T-helper 17 cell (primary cell): ENCODE data around the gene CHST11. TPM values are rescaled to one million over a fixed set of nuclear protein-coding genes. Genes with fewer than 3 reads are reported as not detected.
A peak's percentile ranks its signal among the peaks of the same experiment; 100 is the strongest.

Experiments
- ATAC-seq: fragments of 150-1000 bp; cut with Tn5 transposase; 2 replicates; pipeline ENCODE4 v1.10.0; 2021; ENCODE audit warnings: mild to moderate bottlenecking, moderate library complexity
- DNase-seq, 3 donors: peaks; one replicate each; pipeline versions ENCODE4 v3.0.0 to v3.0.0-alpha.2; 2020 to 2021
- H3K9me3 ChIP-seq: one replicate; pipeline ENCODE4 v1.7.0; 2013; ENCODE audit warnings: low read length, mild to moderate bottlenecking; ENCODE audit not compliant: control insufficient read depth, poor library complexity, severe bottlenecking
- H3K27ac Mint-ChIP-seq: one replicate; pipeline ENCODE4 v1.8.0; 2022; ENCODE audit warnings: mild to moderate bottlenecking, moderate library complexity, mixed read lengths
- H3K27me3 Mint-ChIP-seq: one replicate; pipeline ENCODE4 v1.8.0; 2022; ENCODE audit warnings: mixed read lengths
- H3K36me3 Mint-ChIP-seq: one replicate; pipeline ENCODE4 v1.8.0; 2022; ENCODE audit warnings: low read depth, mixed read lengths
- H3K4me1 Mint-ChIP-seq: one replicate; pipeline ENCODE4 v1.8.0; 2022; ENCODE audit warnings: mild to moderate bottlenecking, mixed read lengths
- H3K4me3 Mint-ChIP-seq: one replicate; pipeline ENCODE4 v1.8.0; 2022; ENCODE audit warnings: mild to moderate bottlenecking, moderate library complexity, mixed read lengths
- total RNA-seq, 4 donors: library from RNA in 2 of 4; stranded (reverse) in 2 of 4; gene quantifications; one replicate each; pipeline ENCODE4 v1.2.3 and lab custom pipeline; 2022 to 2026

CHST11 gene
- total RNA-seq, 2 donors from 2014 or later, result 76.6 to 78.3 TPM

DNA sequence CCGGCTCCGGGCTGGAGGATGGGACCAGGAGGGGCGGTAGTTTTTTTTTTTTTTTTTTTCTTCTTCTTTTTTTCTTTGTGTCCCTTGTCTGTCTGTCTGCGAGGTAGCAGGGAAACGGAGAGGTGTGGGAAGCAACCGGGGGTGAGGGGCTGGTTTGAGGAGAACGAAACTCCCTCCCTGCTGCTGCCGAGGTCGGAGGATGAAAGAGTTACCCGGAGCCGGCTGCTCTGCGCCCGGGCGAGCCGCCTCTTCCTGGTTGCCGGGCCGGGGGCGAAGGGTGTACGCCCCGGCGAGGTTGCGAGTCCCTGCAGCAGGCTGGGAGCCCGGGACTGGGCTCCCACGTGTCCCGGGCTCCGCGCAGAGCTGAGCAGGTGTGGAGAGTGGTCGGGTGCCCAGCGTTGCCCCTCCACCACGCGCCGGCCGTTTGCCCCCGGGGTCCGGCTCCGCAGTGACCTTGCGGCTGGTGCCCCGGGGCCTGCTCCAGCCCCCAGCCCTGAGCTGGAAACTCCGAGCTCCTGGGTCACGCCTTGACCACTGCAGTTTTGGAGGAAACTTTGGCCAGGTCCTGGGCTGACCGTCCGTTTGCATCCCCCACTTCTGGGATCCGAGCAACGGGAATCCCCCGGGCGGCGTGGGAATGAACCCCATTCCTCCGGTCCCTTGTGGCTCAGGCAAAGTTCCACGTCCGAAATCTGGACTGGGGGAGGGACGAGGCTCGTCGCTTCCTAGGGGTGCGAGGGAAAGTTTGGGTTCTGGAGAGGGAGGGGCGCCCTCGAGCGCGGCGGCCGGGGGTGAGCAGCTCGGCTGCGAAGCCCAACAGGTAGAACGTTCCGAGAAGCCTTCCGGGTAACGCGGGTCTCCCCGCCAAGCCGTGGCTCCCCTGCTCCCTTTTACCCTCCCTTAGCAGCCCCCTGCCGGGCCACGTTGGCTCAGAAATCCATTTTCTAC is 1.3 kb downstream of the CHST11 start:
- no peaks in the 10 kb centered on the region for H3K9me3 ChIP-seq
- Mint-ChIP-seq H3K4me1 (peaks cover 34% of the 10 kb centered on the region), H3K27ac (peak overlapping the region; percentile 99), H3K36me3 (peaks cover 9% of the 10 kb centered on the region), H3K27me3 (no peaks in the 10 kb centered on the region), H3K4me3 (peak overlapping the region; percentile 97)
- DNase-seq (peak; percentile 44 to 52 (median 50)), ATAC-seq (peak; percentile 47)

DNA sequence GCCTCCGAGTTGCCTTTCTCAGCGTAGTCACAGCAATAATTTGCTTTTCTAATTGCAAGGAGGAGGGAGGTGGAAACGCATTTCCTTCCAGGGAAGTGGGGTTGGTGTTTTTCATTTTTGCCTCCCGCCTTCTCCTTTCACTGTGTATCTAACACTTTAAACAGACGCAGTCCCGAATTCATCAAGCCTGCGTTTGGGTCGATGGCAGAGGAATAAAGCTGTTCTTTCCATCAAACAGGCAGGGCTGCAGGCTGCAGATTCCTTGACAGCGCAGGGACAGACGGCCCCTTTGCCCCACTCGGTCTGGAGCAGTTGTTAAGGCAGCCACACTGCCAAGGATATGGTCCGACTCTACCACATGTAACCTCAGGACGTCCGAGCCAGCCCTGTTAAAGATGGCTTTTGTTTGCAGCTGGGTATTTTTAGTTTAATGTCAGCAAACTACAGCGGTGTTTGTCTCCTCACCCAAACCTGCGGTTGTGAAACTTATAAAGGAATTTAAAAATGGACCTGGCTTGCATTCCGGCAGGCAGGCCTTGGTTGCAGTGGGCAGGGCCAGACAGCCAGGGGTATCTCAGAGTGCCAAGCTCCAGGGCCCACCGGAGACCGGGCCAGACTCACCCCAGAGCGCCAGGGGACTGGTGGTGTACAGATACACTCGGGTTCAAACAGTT is 2.1 kb downstream of the CHST11 start:
- Mint-ChIP-seq H3K4me1 (peaks cover 36% of the 10 kb centered on the region), H3K27ac (peak overlapping the region; percentile 99), H3K36me3 (peaks cover 6% of the 10 kb centered on the region), H3K4me3 (peak overlapping the region; percentile 97), H3K27me3 (no peaks in the 10 kb centered on the region)
- no peaks in the 10 kb centered on the region for H3K9me3 ChIP-seq
- DNase-seq, result no peak
- no peak for ATAC-seq

DNA sequence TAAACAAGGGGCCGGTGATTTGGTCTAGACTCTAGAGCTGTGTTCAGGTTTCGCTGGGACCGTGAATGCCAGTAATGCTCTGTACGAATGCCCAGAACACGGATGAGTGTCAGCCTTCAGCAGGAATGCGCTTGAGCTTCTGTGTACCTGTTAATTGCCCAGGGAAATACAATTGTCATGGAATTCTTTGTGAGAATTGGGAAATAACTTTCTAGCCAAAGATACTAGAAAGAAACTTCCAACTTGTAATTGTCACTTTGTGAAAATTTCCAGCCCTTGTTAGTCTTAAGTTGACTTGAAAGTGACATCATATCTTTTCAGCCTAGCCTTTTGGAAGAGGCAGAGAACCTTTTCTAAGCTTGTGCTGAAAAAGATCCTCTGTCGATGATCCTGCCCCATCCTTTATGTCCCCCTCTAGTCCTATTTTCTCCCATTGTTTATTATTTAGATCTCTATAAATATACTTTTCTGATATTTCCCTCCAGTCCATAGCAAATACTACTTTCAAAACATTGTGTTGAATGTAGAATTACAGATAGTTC is 2.7 kb downstream of the CHST11 start:
- H3K4me3 Mint-ChIP-seq, result peak overlapping the region; percentile 97
- H3K9me3 ChIP-seq, result no peaks in the 10 kb centered on the region
- H3K36me3 Mint-ChIP-seq, result peaks cover 6% of the 10 kb centered on the region
- H3K27me3 Mint-ChIP-seq, result no peaks in the 10 kb centered on the region
- H3K4me1 Mint-ChIP-seq, result peaks cover 40% of the 10 kb centered on the region
- no peak for ATAC-seq
- H3K27ac Mint-ChIP-seq, result peak overlapping the region; percentile 99
- no peak for DNase-seq

DNA sequence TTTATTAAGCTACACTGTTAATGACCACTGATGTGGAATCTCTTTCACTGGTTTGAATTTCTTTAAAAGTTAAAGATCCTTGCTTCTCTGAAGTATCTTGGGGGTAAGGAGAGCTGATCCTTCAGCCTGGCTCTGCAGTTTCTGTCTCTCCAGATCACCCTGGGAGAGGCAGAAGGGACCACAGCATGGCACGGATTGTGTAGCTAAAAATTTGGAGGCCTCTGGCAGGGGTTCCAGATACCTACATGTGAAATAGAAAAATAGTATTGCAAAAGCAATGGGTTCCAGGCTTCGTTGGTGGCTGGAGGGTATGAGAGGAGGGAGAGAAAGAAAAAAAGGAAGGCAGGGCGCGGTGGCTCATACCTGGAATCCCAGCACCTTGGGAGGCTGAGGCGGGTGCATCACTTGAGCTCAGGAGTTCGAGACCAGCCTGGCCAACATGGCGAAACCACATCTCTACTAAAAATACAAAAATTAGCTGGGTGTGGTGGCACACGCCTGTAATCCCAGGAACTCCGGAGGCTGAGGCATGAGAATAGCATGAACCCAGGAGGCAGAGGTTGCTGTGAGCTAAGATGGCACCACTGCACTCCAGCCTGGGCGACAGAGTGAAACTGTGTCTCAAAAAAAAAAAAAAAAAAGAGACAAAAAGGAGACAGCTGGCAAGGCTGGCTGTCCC is 3.4 kb downstream of the CHST11 start:
- Mint-ChIP-seq H3K36me3 (peaks cover 6% of the 10 kb centered on the region), H3K27ac (peak overlapping the region; percentile 99), H3K4me3 (peak overlapping the region; percentile 97), H3K27me3 (no peaks in the 10 kb centered on the region), H3K4me1 (peaks cover 46% of the 10 kb centered on the region)
- ATAC-seq (no peak), DNase-seq (no peak)
- no peaks in the 10 kb centered on the region for H3K9me3 ChIP-seq

DNA sequence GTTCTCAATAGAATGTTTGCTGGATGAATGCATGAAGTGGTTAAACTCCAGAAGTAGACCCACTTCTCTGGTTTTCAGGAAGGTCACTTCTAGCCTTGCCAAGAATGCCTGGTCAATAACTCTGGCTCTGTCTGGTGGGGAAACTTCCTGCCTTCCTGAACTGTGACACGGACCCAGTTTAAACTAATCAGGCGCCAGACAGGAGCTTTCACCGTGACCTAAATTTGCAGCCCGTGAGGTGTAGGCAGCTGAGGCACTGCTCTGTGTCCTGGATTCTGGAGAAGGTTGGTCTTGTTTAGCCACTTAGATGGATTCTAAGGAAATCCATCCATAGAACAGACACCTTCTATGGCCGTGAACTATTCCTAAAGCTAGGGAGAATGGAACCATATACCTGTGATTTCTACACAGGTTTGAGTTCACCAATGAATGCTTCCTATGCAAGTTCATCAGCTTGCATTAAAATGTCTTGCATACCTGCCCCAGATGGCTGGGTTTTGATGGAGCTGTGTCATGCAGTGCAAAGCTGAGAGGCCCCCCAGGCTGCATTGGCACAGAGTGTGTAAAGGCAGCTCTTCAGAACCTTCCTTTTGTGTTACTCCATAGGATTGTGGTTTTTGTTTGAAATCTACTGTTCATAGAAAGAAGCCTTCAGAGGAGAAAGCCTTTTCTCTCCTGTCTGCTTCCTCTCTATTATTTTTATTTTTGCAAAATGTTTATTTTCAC is 4.4 kb downstream of the CHST11 start:
- no peaks in the 10 kb centered on the region for H3K27me3 Mint-ChIP-seq
- H3K4me3 Mint-ChIP-seq, result peak overlapping the region; percentile 97
- DNase-seq (no peak), ATAC-seq (no peak)
- H3K4me1 Mint-ChIP-seq, result peaks cover 49% of the 10 kb centered on the region
- H3K27ac Mint-ChIP-seq, result peak overlapping the region; percentile 99
- no peaks in the 10 kb centered on the region for H3K9me3 ChIP-seq
- H3K36me3 Mint-ChIP-seq, result peaks cover 6% of the 10 kb centered on the region

DNA sequence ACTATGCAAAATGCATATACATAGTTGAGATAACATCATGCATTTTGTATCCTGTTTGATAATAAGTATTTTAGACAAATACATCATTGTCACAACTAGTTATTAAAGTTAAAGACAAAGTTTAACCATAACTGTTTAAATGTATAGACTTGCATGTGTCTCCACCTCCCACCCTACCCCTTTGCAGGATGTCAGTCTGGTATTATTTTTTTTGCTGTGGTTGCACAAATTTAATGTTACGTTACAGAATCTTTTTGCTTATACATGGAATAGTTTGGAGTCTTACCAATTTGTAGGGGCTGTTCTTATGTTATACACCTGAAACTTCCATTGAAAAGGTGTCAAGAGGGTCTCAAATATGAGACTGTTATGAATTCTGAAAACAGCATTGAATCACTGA is 5.6 kb downstream of the CHST11 start:
- Mint-ChIP-seq H3K4me1 (peaks cover 53% of the 10 kb centered on the region), H3K27ac (peak overlapping the region; percentile 99), H3K36me3 (peaks cover 4% of the 10 kb centered on the region), H3K4me3 (peak overlapping the region; percentile 82), H3K27me3 (no peaks in the 10 kb centered on the region)
- DNase-seq (no peak), ATAC-seq (no peak)
- no peaks in the 10 kb centered on the region for H3K9me3 ChIP-seq

DNA sequence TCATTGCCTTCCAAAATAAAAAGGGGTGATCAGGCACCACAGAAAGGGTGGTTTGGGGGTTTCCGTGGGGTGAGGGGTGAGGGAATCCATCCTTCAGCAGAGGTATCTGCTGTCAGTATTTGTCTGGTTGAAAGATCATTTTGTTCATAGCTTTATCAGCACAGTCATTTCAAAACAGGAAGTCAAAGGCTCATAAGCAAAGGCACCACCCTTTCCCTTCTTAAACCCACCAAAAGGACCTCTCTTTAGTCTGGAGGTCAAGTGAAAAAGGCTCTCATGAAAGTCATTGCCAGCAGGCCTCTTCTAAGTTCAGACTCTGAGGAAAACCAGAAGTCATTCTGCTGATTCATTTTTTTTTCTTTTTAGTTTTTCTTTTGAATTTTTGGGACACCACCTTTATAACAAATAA is 6.2 kb downstream of the CHST11 start:
- ATAC-seq (peak; percentile 74), DNase-seq (peak; percentile 19 to 41 (median 29))
- peaks cover 57% of the 10 kb centered on the region for H3K4me1 Mint-ChIP-seq
- H3K27me3 Mint-ChIP-seq, result no peaks in the 10 kb centered on the region
- H3K27ac Mint-ChIP-seq, result peak overlapping the region; percentile 99
- no peaks in the 10 kb centered on the region for H3K36me3 Mint-ChIP-seq
- no peaks in the 10 kb centered on the region for H3K9me3 ChIP-seq
- H3K4me3 Mint-ChIP-seq, result peak overlapping the region; percentile 82

DNA sequence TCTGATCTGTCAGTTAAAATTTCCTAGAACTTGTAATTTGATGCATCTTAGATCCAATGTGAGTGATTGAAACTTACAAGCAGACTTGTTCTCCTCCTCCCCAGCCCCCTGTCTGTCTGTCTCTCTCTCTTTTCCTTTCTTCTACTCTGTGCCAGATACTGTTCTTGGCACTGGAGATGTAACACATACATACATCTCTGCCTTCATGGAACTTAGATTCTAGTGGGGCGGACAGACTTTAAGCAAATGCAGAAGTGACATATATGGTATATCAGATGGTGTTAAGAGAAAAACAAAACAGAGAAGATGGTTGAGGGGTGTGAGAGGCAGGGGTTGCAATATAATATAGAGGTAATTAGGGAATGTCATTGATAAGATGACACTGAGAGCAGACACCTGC is 6.6 kb downstream of the CHST11 start:
- no peaks in the 10 kb centered on the region for H3K36me3 Mint-ChIP-seq
- H3K4me3 Mint-ChIP-seq, result peak overlapping the region; percentile 82
- ATAC-seq, result peak; percentile 7

DNA sequence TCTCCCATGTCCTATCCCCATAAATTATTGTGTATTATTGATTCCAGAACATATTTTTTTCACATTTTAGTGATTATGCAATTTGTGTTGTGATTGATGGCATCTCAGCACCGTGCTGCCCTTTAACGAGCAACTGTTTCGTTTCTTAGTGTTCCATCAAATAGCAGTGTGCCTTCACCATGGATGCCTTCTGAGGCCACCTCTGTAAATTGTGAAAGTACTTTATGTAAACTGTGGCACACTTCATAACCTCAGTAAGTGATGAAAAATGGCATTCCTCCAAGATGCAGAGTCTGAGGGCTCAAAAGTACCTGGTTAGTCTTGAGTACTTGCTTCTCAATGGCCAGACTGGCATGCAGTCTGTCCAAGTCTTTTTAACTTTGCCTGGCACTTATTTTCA is 8.2 kb downstream of the CHST11 start:
- Mint-ChIP-seq H3K4me1 (peaks cover 63% of the 10 kb centered on the region), H3K36me3 (no peaks in the 10 kb centered on the region), H3K27ac (peak overlapping the region; percentile 99), H3K4me3 (peak overlapping the region; percentile 53), H3K27me3 (no peaks in the 10 kb centered on the region)
- no peak for ATAC-seq
- DNase-seq, result no peak
- H3K9me3 ChIP-seq, result no peaks in the 10 kb centered on the region

More for the DNA sequence above, 6.6 kb downstream of the CHST11 start:
- H3K9me3 ChIP-seq, result no peaks in the 10 kb centered on the region
- DNase-seq, result no peak
- peaks cover 59% of the 10 kb centered on the region for H3K4me1 Mint-ChIP-seq
- peak overlapping the region; percentile 99 for H3K27ac Mint-ChIP-seq
- H3K27me3 Mint-ChIP-seq, result no peaks in the 10 kb centered on the region

DNA sequence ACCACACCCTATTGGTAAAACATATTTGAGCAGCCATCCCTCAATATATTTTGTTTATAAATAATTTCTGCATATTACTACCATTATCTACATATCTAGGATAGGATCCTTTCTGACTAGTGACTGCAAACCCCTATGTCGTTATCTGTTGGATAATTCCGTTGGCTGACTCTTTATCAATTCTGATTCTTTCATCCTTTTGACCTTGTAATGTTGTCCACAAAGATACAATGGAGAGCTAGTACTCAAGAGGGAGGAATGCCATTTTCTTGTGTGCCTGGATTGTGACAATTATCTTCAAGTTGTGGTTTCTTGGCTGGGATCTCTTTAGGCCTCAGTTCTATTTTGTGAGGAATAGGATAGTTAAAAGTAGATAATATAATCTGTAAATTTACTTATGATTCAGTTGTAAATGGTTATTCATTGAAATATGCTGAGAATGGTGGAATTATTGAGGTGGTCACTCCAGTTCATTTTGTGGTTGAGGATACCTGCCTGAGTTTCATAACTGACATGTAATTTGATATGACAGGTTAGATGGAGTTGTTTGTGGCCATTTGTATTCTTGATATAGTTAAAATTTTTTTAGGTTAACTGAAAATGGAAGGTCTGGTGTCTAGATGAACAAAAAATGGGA is 10.1 kb downstream of the CHST11 start:
- H3K4me1 Mint-ChIP-seq, result peaks cover 63% of the 10 kb centered on the region
- H3K9me3 ChIP-seq, result no peaks in the 10 kb centered on the region

DNA sequence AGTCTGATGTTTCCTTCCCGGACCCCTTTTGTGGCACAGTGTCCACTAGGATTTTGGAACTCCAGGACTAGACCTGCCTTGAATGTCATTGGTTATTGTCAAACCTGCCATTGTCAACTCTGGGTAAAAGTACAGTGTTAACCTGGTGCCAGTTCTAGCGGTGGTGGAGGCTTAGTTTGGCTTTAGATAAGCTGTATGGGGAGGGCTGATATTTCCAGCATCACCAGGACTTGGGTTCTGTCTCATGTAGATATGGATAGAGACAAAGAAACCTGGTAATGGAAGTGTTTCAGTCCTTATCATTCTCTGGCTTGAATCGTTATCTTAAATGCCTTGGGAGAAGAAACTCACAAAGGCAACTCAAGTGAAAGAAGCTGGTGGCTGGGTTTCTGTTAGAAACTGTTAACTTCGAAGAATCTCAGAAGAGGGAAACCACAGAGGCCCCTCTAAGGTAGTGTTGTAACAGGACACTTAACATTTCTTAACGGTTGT is 10.6 kb downstream of the CHST11 start:
- peaks cover 67% of the 10 kb centered on the region for H3K4me1 Mint-ChIP-seq
- no peak for ATAC-seq

More for the DNA sequence above, 10.1 kb downstream of the CHST11 start:
- Mint-ChIP-seq H3K4me3 (peak overlapping the region; percentile 47), H3K36me3 (no peaks in the 10 kb centered on the region), H3K27ac (peak overlapping the region; percentile 73), H3K27me3 (no peaks in the 10 kb centered on the region)
- ATAC-seq (no peak), DNase-seq (no peak)

DNA sequence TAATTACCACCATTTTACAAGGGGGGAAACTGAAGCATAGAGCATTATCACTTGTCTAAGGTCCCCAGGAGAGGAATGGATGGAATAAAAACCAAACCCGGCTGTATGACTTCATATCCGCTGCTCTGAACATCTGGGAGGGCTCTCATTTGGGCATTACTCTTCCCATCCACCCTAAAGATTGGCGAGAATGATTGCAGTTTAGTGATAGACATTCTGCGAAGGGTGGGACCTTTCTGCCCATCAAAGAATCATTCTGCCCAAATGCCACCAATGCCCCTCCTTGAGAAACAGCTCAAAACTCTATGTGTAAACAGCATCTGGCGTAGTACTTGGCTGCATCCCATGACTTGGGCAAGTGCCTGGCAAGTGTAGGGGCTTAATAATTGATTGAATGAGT is 11.6 kb downstream of the CHST11 start:
- H3K27ac Mint-ChIP-seq, result peak overlapping the region; percentile 73
- DNase-seq (no peak), ATAC-seq (no peak)
- H3K4me3 Mint-ChIP-seq, result no peak overlapping the region
- no peaks in the 10 kb centered on the region for H3K27me3 Mint-ChIP-seq
- H3K9me3 ChIP-seq, result no peaks in the 10 kb centered on the region
- no peaks in the 10 kb centered on the region for H3K36me3 Mint-ChIP-seq
- peaks cover 71% of the 10 kb centered on the region for H3K4me1 Mint-ChIP-seq

More for the DNA sequence above, 10.6 kb downstream of the CHST11 start:
- no peak for DNase-seq
- Mint-ChIP-seq H3K36me3 (no peaks in the 10 kb centered on the region), H3K27me3 (no peaks in the 10 kb centered on the region), H3K27ac (peak overlapping the region; percentile 73), H3K4me3 (peak overlapping the region; percentile 57)
- no peaks in the 10 kb centered on the region for H3K9me3 ChIP-seq
